A549 (cell line): ENCODE results near the gene FGF1. TPM values are rescaled to one million over a fixed set of nuclear protein-coding genes. Genes with fewer than 3 reads are reported as not detected.

Source experiments
- ATAC-seq, 2 experiments: fragments of 200-7000 bp in 1 of 2; fragments of >200 bp in 1 of 2; cut with Nextera tagmentation in 1 of 2; cut with Tn5 transposase in 1 of 2; 3 replicates each; pipeline versions ENCODE4 v1.8.0 to v1.9.1; 2018 to 2020; ENCODE audit warnings: mild to moderate bottlenecking in 1 of 2, moderate library complexity in 1 of 2
- CTCF ChIA-PET: fragments of 300-600 bp; sonication (Branson Sonifier 250); formaldehyde crosslinking; extraction: SDS; loops from one replicate; lab custom pipeline; 2021; ENCODE audit warnings: antibody characterized with exemption, inconsistent platforms; lab: Yijun Ruan, JAX
- POLR2A ChIA-PET: fragments of 350-600 bp; formaldehyde crosslinking; extraction: SDS; loops from one replicate; lab custom pipeline; 2021; ENCODE audit warnings: antibody characterized with exemption, inconsistent platforms; lab: Yijun Ruan, JAX
- DNase-seq, 2 experiments: peaks; one replicate each; pipeline versions ENCODE4 v3.0.0 to v3.0.0-alpha.2; 2011 to 2016; ENCODE audit warnings: low read depth in 1 of 2, low spot score in 1 of 2
- FAIRE-seq: peaks from 2 replicates; lab custom pipeline; 2011; peaks lifted over from hg19 to GRCh38; lab: Jason Lieb, UNC
- H3K27ac ChIP-seq, 2 experiments: fragments of >200 bp; sonication (Bioruptor Twin); formaldehyde crosslinking; 3 replicates each; pipeline ENCODE4 v1.5.1; 2016 to 2017
- H3K4me1 ChIP-seq: fragments of >200 bp; sonication (Bioruptor Twin); formaldehyde crosslinking; 3 replicates; pipeline ENCODE4 v1.6.1; 2016
- H3K4me2 ChIP-seq: fragments of >200 bp; sonication (Bioruptor Twin); formaldehyde crosslinking; 3 replicates; pipeline ENCODE4 v1.6.1; 2016
- H3K4me3 ChIP-seq: fragments of >200 bp; sonication (Bioruptor Twin); formaldehyde crosslinking; 3 replicates; pipeline ENCODE4 v1.5.1; 2016
- H3K9me3 ChIP-seq: fragments of >200 bp; sonication (Bioruptor Twin); formaldehyde crosslinking; 3 replicates; pipeline ENCODE4 v1.6.1; 2016
- CBX2 ChIP-seq: fragments of 200-600 bp; sonication (generic); IDR thresholded peaks from 2 replicates; pipeline ENCODE4 v1.6.1; 2016; ENCODE audit warnings: low read depth, mild to moderate bottlenecking, borderline replicate concordance
- CHD4 ChIP-seq: fragments of 200-600 bp; sonication (generic); IDR thresholded peaks from 2 replicates; pipeline ENCODE4 v1.6.1; 2016; ENCODE audit warnings: antibody characterized with exemption, mild to moderate bottlenecking, borderline replicate concordance
- EHF ChIP-seq: fragments of 250-450 bp; sonication (Bioruptor Pico); IDR thresholded peaks from 2 replicates; pipeline ENCODE4 v1.5.0; 2020; ENCODE audit warnings: mild to moderate bottlenecking
- HDAC2 ChIP-seq: fragments of 200-600 bp; sonication (generic); IDR thresholded peaks from 2 replicates; pipeline ENCODE4 v1.6.1; 2016
- HOXA7 ChIP-seq: fragments of 250-450 bp; sonication (Bioruptor Pico); IDR thresholded peaks from 2 replicates; pipeline ENCODE4 v1.5.0; 2020; ENCODE audit warnings: mild to moderate bottlenecking, moderate library complexity
- HOXB5 ChIP-seq: fragments of 250-450 bp; sonication (Bioruptor Pico); IDR thresholded peaks from 2 replicates; pipeline ENCODE4 v1.5.0; 2020; ENCODE audit warnings: mild to moderate bottlenecking, moderate library complexity
- JUN ChIP-seq, 2 experiments: fragments of >200 bp; sonication (Bioruptor Twin); formaldehyde crosslinking; IDR thresholded peaks; 2 replicates in 1 of 2; 3 replicates in 1 of 2; pipeline ENCODE4 v1.6.1; 2016 to 2017
- MAFK ChIP-seq: fragments of 450-650 bp; IDR thresholded peaks from 2 replicates; pipeline ENCODE4 v1.6.1; 2014; ENCODE audit not compliant: partially characterized antibody
- PHF8 ChIP-seq: fragments of 200-600 bp; sonication (generic); IDR thresholded peaks from 2 replicates; pipeline ENCODE4 v1.6.1; 2016; ENCODE audit warnings: low read depth, mild to moderate bottlenecking, antibody characterized with exemption, moderate library complexity, borderline replicate concordance
- POLR2A ChIP-seq: IDR thresholded peaks from 2 replicates; pipeline ENCODE4 v1.6.1; 2012; ENCODE audit warnings: mild to moderate bottlenecking, low read length
- RNF2 ChIP-seq: fragments of 200-600 bp; sonication (generic); IDR thresholded peaks from 2 replicates; pipeline ENCODE4 v1.6.1; 2016; ENCODE audit warnings: low read depth, mild to moderate bottlenecking, antibody characterized with exemption, moderate library complexity, borderline replicate concordance
- TP53 ChIP-seq: fragments of 250-450 bp; sonication (Bioruptor Pico); IDR thresholded peaks from 2 replicates; pipeline ENCODE4 v1.5.0; 2021; ENCODE audit warnings: mild to moderate bottlenecking, moderate library complexity
- WGBS: methylation state at CpG from one replicate; pipeline ENCODE4 v1.1.6; 2017; ENCODE audit errors: missing lambda C conversion rate; 5-methylcytosine and 5-hydroxymethylcytosine counted together
- polyA plus RNA-seq, 4 experiments: library from polyadenylated mRNA; depleted of rRNA in 3 of 4; stranded (reverse); fragments of >200 nt; fragmentation: RNase III in 1 of 4; extraction: RNeasy Plus Mini Kit Qiagen cat#74134 plus additional on column Dnase treatment in 1 of 4; gene quantifications; 2 replicates in 3 of 4; 3 replicates in 1 of 4; pipeline ENCODE4 v1.2.3, GENCODE V29; 2011 to 2017
- TF ChIP-seq, protein P1 (sequence below): IDR thresholded peaks from 2 replicates; pipeline ENCODE4 v1.6.1; 2012; ENCODE audit warnings: low read depth, borderline replicate concordance
- TF ChIP-seq, protein P2 (sequence below): fragments of >200 bp; sonication (Bioruptor Twin); formaldehyde crosslinking; IDR thresholded peaks from 3 replicates; pipeline ENCODE4 v1.6.1; 2016
- TF ChIP-seq, protein P3 (sequence below): fragments of 200-600 bp; sonication (generic); IDR thresholded peaks from 2 replicates; pipeline ENCODE4 v1.6.1; 2016; ENCODE audit warnings: antibody characterized with exemption, mild to moderate bottlenecking, moderate library complexity
- TF ChIP-seq, protein P4 (sequence below): fragments of 150-350 bp; IDR thresholded peaks from 2 replicates; pipeline ENCODE4 v1.6.1; 2014; ENCODE audit warnings: low read depth, mild to moderate bottlenecking, low read length

FGF1 gene
- polyA plus RNA-seq, 2 of the 4 experiments (the other 2 are of a cell fraction) = 0.05 to 0.40 TPM

DNA sequence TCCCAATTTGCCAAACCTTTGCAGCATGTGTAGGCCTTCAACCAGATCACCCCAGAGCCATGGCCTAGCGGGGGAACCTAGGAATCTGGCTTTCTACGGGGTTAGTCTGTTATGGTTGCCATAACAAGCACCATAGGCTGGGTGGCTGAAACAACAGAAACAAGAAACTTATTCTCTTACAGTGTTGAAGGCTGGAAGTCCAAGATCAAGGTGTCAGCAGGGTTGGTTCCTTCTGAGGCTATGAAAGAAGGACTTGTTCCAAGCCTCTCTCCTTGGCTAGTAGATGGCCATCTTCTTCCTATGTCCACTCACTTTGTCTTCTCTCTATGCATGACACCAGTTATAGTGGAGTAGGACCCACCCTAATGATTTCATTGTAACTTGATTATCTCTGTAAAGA, 6.1 kb downstream of the FGF1 start:
- H3K4me1 ChIP-seq = peaks cover 20% of the 10 kb centered on the region
- DNase-seq (no peak), ATAC-seq (no peak), FAIRE-seq (no peak)
- ChIA-PET CTCF (interaction anchor here (1.6 kb wide), 1 partner anchor 19 kb away, joined by 16 read pairs; no protein-coding TSS in a partner anchor), POLR2A (no interaction called here)
- WGBS = 90% methylated on average over 2 of the region's 2 CpGs
- no peaks in the 10 kb centered on the region for H3K9me3 ChIP-seq
- H3K27ac ChIP-seq = peak overlapping the region in 1 of 2 experiments; percentile 69; a peak in 1 of 6 replicates
- TF ChIP-seq HOXA7 (CRISPR knock-in tag) (no peak), EHF (CRISPR knock-in tag) (no peak), HOXB5 (CRISPR knock-in tag) (no peak)
- TF ChIP-seq, protein P1, sequence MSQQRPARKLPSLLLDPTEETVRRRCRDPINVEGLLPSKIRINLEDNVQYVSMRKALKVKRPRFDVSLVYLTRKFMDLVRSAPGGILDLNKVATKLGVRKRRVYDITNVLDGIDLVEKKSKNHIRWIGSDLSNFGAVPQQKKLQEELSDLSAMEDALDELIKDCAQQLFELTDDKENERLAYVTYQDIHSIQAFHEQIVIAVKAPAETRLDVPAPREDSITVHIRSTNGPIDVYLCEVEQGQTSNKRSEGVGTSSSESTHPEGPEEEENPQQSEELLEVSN = no peak
- H3K4me2 ChIP-seq = no peak overlapping the region
- H3K4me3 ChIP-seq = no peak overlapping the region

DNA sequence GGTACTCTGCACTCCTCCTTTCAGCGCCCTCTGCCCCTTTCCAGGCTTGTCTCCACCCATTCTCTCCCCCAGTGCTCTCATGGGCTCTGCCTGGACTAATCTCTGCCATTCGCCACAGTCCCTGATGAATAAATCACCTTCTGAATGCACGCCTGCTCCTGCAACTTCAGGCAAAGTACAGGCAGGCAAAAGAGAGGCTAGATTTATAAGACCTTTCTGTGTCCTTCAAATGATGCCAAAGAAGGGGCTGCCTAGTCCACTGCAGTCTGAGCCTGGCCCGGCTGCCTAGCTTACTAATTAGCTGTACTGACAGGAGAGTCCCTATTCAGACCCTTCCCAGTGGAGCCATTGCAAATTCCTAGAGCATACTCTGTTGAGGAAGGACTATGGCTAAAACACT, 7.4 kb downstream of the FGF1 start:
- POLR2A ChIA-PET = no interaction called here
- Histone ChIP-seq H3K9me3 (no peaks in the 10 kb centered on the region), H3K4me1 (peaks cover 20% of the 10 kb centered on the region), H3K27ac (no peak overlapping the region), H3K4me3 (no peak overlapping the region), H3K4me2 (no peak overlapping the region)
- CTCF ChIA-PET = interaction anchor here (0.9 to 1.6 kb wide), 4 partner anchors 21 to 68 kb away, joined by 3 to 16 read pairs (median 4); no protein-coding TSS in a partner anchor
- DNase-seq (no peak), ATAC-seq (no peak), FAIRE-seq (no peak)
- 84% methylated on average over 4 of the region's 4 CpGs for WGBS
- no peak for TF ChIP-seq TP53 (CRISPR knock-in tag)
- TF ChIP-seq PHF8 = no peak
- no peak for TF ChIP-seq RNF2
- TF ChIP-seq, protein P2, sequence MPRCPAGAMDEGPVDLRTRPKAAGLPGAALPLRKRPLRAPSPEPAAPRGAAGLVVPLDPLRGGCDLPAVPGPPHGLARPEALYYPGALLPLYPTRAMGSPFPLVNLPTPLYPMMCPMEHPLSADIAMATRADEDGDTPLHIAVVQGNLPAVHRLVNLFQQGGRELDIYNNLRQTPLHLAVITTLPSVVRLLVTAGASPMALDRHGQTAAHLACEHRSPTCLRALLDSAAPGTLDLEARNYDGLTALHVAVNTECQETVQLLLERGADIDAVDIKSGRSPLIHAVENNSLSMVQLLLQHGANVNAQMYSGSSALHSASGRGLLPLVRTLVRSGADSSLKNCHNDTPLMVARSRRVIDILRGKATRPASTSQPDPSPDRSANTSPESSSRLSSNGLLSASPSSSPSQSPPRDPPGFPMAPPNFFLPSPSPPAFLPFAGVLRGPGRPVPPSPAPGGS = no peak
- TF ChIP-seq CHD4 = no peak
- TF ChIP-seq MAFK = no peak
- no peak for TF ChIP-seq HDAC2
- TF ChIP-seq JUN (IDR thresholded peaks at IDR 0.05) = no peak

DNA sequence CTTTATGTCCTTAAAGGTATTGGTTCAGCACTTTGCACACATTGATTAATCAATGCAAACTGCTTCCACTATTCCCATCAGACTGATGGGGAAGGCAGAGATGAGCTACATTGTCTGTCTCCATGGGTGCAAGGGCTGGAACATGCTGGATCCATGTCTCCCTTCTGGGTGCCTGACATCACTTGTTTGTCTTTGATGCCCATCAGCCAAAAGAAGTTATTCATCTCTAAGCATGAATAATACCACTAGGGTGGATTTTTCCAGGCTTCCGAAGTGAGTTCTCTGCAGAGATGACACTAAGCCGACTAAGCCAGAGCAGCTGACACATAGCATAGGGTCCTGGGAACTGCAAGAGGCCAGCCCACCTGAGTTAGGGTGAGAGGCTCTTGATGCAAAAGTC, 8.7 kb downstream of the FGF1 start:
- no peak overlapping the region for H3K4me3 ChIP-seq
- peak in 1 of 2 experiments; percentile 13 for DNase-seq
- TF ChIP-seq, protein P3, sequence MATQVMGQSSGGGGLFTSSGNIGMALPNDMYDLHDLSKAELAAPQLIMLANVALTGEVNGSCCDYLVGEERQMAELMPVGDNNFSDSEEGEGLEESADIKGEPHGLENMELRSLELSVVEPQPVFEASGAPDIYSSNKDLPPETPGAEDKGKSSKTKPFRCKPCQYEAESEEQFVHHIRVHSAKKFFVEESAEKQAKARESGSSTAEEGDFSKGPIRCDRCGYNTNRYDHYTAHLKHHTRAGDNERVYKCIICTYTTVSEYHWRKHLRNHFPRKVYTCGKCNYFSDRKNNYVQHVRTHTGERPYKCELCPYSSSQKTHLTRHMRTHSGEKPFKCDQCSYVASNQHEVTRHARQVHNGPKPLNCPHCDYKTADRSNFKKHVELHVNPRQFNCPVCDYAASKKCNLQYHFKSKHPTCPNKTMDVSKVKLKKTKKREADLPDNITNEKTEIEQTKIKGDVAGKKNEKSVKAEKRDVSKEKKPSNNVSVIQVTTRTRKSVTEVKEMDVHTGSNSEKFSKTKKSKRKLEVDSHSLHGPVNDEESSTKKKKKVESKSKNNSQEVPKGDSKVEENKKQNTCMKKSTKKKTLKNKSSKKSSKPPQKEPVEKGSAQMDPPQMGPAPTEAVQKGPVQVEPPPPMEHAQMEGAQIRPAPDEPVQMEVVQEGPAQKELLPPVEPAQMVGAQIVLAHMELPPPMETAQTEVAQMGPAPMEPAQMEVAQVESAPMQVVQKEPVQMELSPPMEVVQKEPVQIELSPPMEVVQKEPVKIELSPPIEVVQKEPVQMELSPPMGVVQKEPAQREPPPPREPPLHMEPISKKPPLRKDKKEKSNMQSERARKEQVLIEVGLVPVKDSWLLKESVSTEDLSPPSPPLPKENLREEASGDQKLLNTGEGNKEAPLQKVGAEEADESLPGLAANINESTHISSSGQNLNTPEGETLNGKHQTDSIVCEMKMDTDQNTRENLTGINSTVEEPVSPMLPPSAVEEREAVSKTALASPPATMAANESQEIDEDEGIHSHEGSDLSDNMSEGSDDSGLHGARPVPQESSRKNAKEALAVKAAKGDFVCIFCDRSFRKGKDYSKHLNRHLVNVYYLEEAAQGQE = no peak
- TF ChIP-seq, protein P1 = no peak
- TF ChIP-seq POLR2A = no peak
- no peak for TF ChIP-seq CBX2
- TF ChIP-seq, protein P4, sequence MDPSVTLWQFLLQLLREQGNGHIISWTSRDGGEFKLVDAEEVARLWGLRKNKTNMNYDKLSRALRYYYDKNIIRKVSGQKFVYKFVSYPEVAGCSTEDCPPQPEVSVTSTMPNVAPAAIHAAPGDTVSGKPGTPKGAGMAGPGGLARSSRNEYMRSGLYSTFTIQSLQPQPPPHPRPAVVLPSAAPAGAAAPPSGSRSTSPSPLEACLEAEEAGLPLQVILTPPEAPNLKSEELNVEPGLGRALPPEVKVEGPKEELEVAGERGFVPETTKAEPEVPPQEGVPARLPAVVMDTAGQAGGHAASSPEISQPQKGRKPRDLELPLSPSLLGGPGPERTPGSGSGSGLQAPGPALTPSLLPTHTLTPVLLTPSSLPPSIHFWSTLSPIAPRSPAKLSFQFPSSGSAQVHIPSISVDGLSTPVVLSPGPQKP = no peak
- no peaks in the 10 kb centered on the region for H3K9me3 ChIP-seq
- H3K4me1 ChIP-seq = peaks cover 20% of the 10 kb centered on the region
- no peak overlapping the region for H3K27ac ChIP-seq
- ATAC-seq = peak; percentile 35 to 37; a peak in 3 of 6 replicates
- 22% methylated on average over 2 of the region's 2 CpGs for WGBS
- H3K4me2 ChIP-seq = no peak overlapping the region
- CTCF ChIA-PET = interaction anchor here (0.7 to 3.8 kb wide), 11 partner anchors 8 to 66 kb away, joined by 3 to 24 read pairs (median 4); partner anchors contain the start of gene FGF1
- FAIRE-seq = no peak
- POLR2A ChIA-PET = no interaction called here
